IMR-90 (cell line): ENCODE measurements around the gene COL4A1. TPM values are rescaled to one million over a fixed set of nuclear protein-coding genes. Genes with fewer than 3 reads are reported as not detected.

Experiments used
- ATAC-seq: fragments of 200-7000 bp; cut with Tn5 transposase; 2 replicates; pipeline ENCODE4 v1.9.1; 2020; ENCODE audit warnings: low read depth, mild to moderate bottlenecking, moderate library complexity
- BruUV-seq: library from RNA; stranded (reverse); fragments of 400-500 nt; replicated peaks from 2 replicates; lab custom pipeline; 2021; lab: Mats Ljungman, UMichigan
- CTCF ChIA-PET: fragments of 300-600 bp; formaldehyde crosslinking; extraction: SDS; loops from one replicate; lab custom pipeline; 2021; ENCODE audit warnings: antibody characterized with exemption; lab: Yijun Ruan, JAX
- POLR2A ChIA-PET: fragments of 300-600 bp; sonication (Branson Sonifier 250); formaldehyde crosslinking; loops from one replicate; lab custom pipeline; 2022; ENCODE audit warnings: antibody characterized with exemption; ENCODE audit not compliant: unreplicated experiment; lab: Charles Lee
- DNase-seq: peaks from one replicate; pipeline ENCODE4 v3.0.0; 2013
- H2AFZ ChIP-seq: replicated peaks from 2 replicates; pipeline ENCODE3; 2013; ENCODE audit warnings: low read length, mild to moderate bottlenecking; ENCODE audit not compliant: poor library complexity
- H2AK5ac ChIP-seq: 2 replicates; pipeline ENCODE4 v1.6.1; 2013; ENCODE audit warnings: low read depth, low read length, inconsistent platforms
- H2AK9ac ChIP-seq: replicated peaks from 2 replicates; pipeline ENCODE3; 2013; ENCODE audit warnings: mild to moderate bottlenecking, low read depth, low read length, moderate library complexity; ENCODE audit not compliant: poor library complexity
- H2BK120ac ChIP-seq: 2 replicates; pipeline ENCODE4 v1.6.1; 2013; ENCODE audit warnings: low read depth, low read length, inconsistent platforms
- H2BK15ac ChIP-seq: 3 replicates; pipeline ENCODE4 v1.6.1; 2013; ENCODE audit warnings: low read depth, low read length, inconsistent platforms
- H2BK20ac ChIP-seq: 2 replicates; pipeline ENCODE4 v1.6.1; 2013; ENCODE audit warnings: low read depth, mild to moderate bottlenecking, inconsistent platforms, low read length, moderate library complexity
- H2BK5ac ChIP-seq: 2 replicates; pipeline ENCODE4 v1.6.1; 2013; ENCODE audit warnings: mild to moderate bottlenecking, low read depth, low read length, inconsistent platforms; ENCODE audit not compliant: poor library complexity, severe bottlenecking
- H3K14ac ChIP-seq: replicated peaks from 2 replicates; pipeline ENCODE4 v1.6.1; 2013; ENCODE audit warnings: low read depth, low read length, inconsistent platforms
- H3K18ac ChIP-seq: 2 replicates; pipeline ENCODE4 v1.6.1; 2013; ENCODE audit warnings: low read depth, low read length, control low read depth
- H3K23ac ChIP-seq: 2 replicates; pipeline ENCODE4 v1.6.1; 2013; ENCODE audit warnings: low read depth, low read length, inconsistent platforms
- H3K27ac ChIP-seq: 2 replicates; pipeline ENCODE4 v1.5.1; 2013; ENCODE audit warnings: mild to moderate bottlenecking, control low read depth, low read length; ENCODE audit not compliant: insufficient read depth
- H3K27me3 ChIP-seq: 2 replicates; pipeline ENCODE4 v1.6.1; 2013; ENCODE audit warnings: low read length; ENCODE audit not compliant: control insufficient read depth, insufficient read depth
- H3K36me3 ChIP-seq: 2 replicates; pipeline ENCODE4 v1.6.1; 2013; ENCODE audit warnings: low read length, mixed read lengths; ENCODE audit not compliant: control insufficient read depth, insufficient read depth
- H3K4ac ChIP-seq: 2 replicates; pipeline ENCODE4 v1.6.1; 2013; ENCODE audit warnings: low read depth, low read length, inconsistent platforms
- H3K4me1 ChIP-seq: 2 replicates; pipeline ENCODE4 v1.6.1; 2013; ENCODE audit warnings: low read length, mixed read lengths; ENCODE audit not compliant: control insufficient read depth, insufficient read depth
- H3K4me2 ChIP-seq: 2 replicates; pipeline ENCODE4 v1.6.1; 2013; ENCODE audit warnings: low read depth, mild to moderate bottlenecking, control low read depth, low read length, moderate library complexity
- H3K4me3 ChIP-seq: 2 replicates; pipeline ENCODE4 v1.5.1; 2013; ENCODE audit warnings: low read depth, mild to moderate bottlenecking, control low read depth, low read length, moderate library complexity; ENCODE audit not compliant: insufficient read depth
- H3K56ac ChIP-seq: 2 replicates; pipeline ENCODE4 v1.6.1; 2013; ENCODE audit warnings: low read length, inconsistent platforms; ENCODE audit not compliant: insufficient read depth; ENCODE audit errors: extremely low read depth
- H3K79me1 ChIP-seq, 2 experiments: 2 replicates each; pipeline ENCODE4 v1.6.1; 2013; ENCODE audit warnings: low read length in 2 of 2, inconsistent platforms in 1 of 2, low read depth in 1 of 2
- H3K9ac ChIP-seq: 2 replicates; pipeline ENCODE4 v1.6.1; 2013; ENCODE audit warnings: low read depth, low read length, control low read depth
- H3K9me1 ChIP-seq: 2 replicates; pipeline ENCODE4 v1.6.1; 2013; ENCODE audit warnings: low read length, inconsistent platforms; ENCODE audit not compliant: insufficient read depth
- H3K9me3 ChIP-seq: 2 replicates; pipeline ENCODE4 v1.6.1; 2013; ENCODE audit warnings: low read length; ENCODE audit not compliant: control insufficient read depth, insufficient read depth
- H4K20me1 ChIP-seq: 2 replicates; pipeline ENCODE4 v1.6.1; 2013; ENCODE audit warnings: low read length, inconsistent platforms; ENCODE audit not compliant: insufficient read depth
- H4K5ac ChIP-seq: 2 replicates; pipeline ENCODE4 v1.6.1; 2013; ENCODE audit warnings: mild to moderate bottlenecking, low read depth, low read length, control low read depth
- H4K8ac ChIP-seq, 2 experiments: 2 replicates each; pipeline ENCODE4 v1.6.1; 2013; ENCODE audit warnings: low read depth in 2 of 2, low read length in 2 of 2, control low read depth in 1 of 2, inconsistent platforms in 1 of 2
- H4K91ac ChIP-seq: 2 replicates; pipeline ENCODE4 v1.6.1; 2013; ENCODE audit warnings: low read depth, low read length, inconsistent platforms; ENCODE audit not compliant: insufficient read depth
- FOS ChIP-seq: fragments of 150-350 bp; IDR thresholded peaks from 2 replicates; pipeline ENCODE4 v1.6.1; 2016; ENCODE audit warnings: low read depth, low read length
- MAFK ChIP-seq: IDR thresholded peaks from 2 replicates; pipeline ENCODE4 v1.6.1; 2012; ENCODE audit warnings: low read depth, low read length, improper control_type of control experiment
- WGBS, 2 experiments: methylation state at CpG; one replicate each; pipeline versions ENCODE4 v1.1.5 to v1.1.7; 2013; ENCODE audit warnings: missing lambda C conversion rate in 2 of 2; ENCODE audit not compliant: insufficient read length in 1 of 2; ENCODE audit errors: extremely low coverage in 2 of 2; 5-methylcytosine and 5-hydroxymethylcytosine counted together
- dilution Hi-C: fragments of 300-500 bp; cut with HindIII; formaldehyde crosslinking; loops from one replicate; pipeline ENCODE4 v1.14.3; 2018; ENCODE audit warnings: low sequenced_read_pairs; ENCODE audit not compliant: unreplicated experiment
- in situ Hi-C: fragments of 300-500 bp; cut with MboI; formaldehyde crosslinking; loops from 3 replicates; pipeline ENCODE4 v1.14.3; 2019; ENCODE audit warnings: low sequenced_read_pairs, inconsistent platforms, mixed read lengths
- intact Hi-C: fragments of 100-400 bp; cut with micrococcal nuclease; formaldehyde crosslinking; loops from 2 replicates; pipeline ENCODE4 v1.10.0; 2022
- polyA plus RNA-seq, 3 experiments: library from polyadenylated mRNA; depleted of rRNA; stranded (reverse); fragments of >200 nt; gene quantifications; 2 replicates each; pipeline ENCODE4 v1.2.3, GENCODE V29; 2012; ENCODE audit warnings: low replicate concordance in 1 of 3
- total RNA-seq: library from RNA; depleted of rRNA; stranded (reverse); fragments of >200 nt; gene quantifications from 2 replicates; pipeline ENCODE4 v1.2.3, GENCODE V29; 2012

Gene COL4A1
- total and polyA plus RNA-seq, 2 of the 4 experiments (the other 2 are of a cell fraction): 230 to 337 TPM

DNA sequence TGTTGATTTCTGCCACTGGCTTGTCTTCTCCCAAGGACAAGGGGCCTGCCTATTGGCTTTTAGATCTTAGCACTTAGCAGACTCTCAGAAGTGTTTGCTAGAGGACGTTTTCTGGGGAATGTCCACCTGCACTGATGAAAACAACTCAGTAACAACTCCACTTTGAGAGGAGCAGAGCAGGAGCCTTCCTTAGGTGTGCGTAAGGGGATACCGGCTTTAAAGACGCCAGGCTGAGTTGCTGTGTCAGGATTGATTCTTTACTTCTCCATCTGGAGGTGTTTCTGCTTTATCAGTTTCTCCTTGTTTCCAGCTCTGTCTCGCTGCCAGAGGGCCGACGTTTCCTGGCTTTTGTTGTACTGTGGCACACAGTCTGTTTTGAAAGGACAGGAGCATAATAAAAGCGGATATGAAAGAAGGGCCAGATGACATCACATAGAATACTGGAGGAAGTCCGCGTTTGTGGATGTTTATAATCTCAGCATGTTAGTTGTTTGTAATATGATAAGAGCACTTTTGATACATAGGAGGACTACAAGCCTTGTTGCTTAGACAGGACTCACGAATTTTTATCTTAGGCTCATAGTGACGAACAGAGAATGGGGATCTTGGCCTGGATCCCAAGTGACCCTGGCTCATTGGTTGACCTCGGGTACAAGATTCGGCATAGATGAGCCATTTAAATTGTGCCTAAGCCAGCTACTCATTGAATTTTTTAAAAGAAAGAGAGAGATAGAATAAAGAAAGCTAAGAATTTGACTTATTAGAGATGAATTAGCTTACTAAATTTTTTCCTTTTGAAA, 34.7 kb upstream of the COL4A1 start:
- Histone ChIP-seq H2BK15ac (peak overlapping the region; percentile 87; the same call in 2 of the 3 replicates), H3K14ac (peak overlapping the region; percentile 96), H3K23ac (peak overlapping the region; percentile 98), H3K18ac (peak overlapping the region; percentile 92), H3K4me3 (no peak overlapping the region), H3K79me1 (peaks cover 48 to 96% of the 10 kb centered on the region in 2 experiments), H2AK5ac (peak overlapping the region; percentile 88), H3K9me3 (no peaks in the 10 kb centered on the region), H4K20me1 (peaks cover 46% of the 10 kb centered on the region), H2BK5ac (peak overlapping the region; percentile 96), H2BK120ac (peak overlapping the region; percentile 98), H3K4me1 (peaks cover 49% of the 10 kb centered on the region), H3K27ac (peak overlapping the region; percentile 88), H3K56ac (peak overlapping the region; percentile 88), H4K8ac (peak overlapping the region; percentile 93 to 96), H3K4me2 (peak overlapping the region; percentile 59), H2BK20ac (peak overlapping the region; percentile 90), H2AFZ (peak overlapping the region; percentile 85), H4K91ac (peak overlapping the region; percentile 99), H4K5ac (peak overlapping the region; percentile 95), H2AK9ac (peak overlapping the region; percentile 86), H3K36me3 (peaks cover 14% of the 10 kb centered on the region), H3K9ac (peak overlapping the region; percentile 68), H3K4ac (peak overlapping the region; percentile 99), H3K27me3 (no peaks in the 10 kb centered on the region), H3K9me1 (peaks cover 60% of the 10 kb centered on the region)
- ATAC-seq (peak; percentile 22), DNase-seq (peak; percentile 92)
- dilution Hi-C loops (no loop called here), in situ Hi-C loops (no loop called here), intact Hi-C loops (loop anchor here (2.0 to 5.0 kb wide), 3 partner anchors 35 to 71 kb away; partner anchors contain the start of genes COL4A1 and COL4A2)
- ChIA-PET POLR2A (interaction anchor here (0.6 kb wide), 2 partner anchors 47 to 81 kb away, joined by 3 to 4 read pairs; no protein-coding TSS in a partner anchor), CTCF (interaction anchor here (0.6 kb wide), 1 partner anchor 489 kb away, joined by 3 read pairs; no protein-coding TSS in a partner anchor)
- no TSS peak for BruUV-seq
- 4% methylated on average over 4 of the region's 14 CpGs; no CpG with 5 or more reads in 1 of the 2 experiments for WGBS, 2 experiments
- TF ChIP-seq MAFK (no peak), FOS (0 out of 2 replicates have a peak, but pooled peaks have one; percentile 1)
